ENCODE results near the gene KRR1. TPM values are rescaled to one million over a fixed set of nuclear protein-coding genes. Genes with fewer than 3 reads are reported as not detected.
A peak's percentile ranks its signal among the peaks of the same experiment; 100 is the strongest.

Gene KRR1
- total RNA-seq, 1 experiment from 2014 or later: 114 TPM

DNA sequence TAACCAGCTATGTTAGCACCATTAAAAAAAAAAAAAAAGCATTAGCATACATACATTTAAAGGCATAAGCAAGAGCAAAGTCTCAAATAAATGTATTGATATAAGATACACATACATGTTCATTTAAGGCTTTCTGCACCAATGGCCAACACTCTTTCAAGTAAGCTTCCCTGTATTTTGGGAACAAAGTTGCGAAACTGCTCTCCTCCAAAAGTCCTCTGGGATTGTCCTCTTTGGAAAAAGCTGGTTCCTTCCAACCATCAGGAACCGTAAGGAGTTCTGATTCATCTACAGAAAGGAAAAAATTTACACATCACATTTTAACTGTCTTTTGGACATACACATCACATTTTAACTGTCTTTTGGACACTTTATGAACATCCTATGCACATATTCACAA lies 3.2 kb downstream of the KRR1 start:
- no peaks in the 10 kb centered on the region for H3K27me3 Mint-ChIP-seq (ENCODE audit: unreplicated experiment)
- TF ChIP-seq, protein P1, sequence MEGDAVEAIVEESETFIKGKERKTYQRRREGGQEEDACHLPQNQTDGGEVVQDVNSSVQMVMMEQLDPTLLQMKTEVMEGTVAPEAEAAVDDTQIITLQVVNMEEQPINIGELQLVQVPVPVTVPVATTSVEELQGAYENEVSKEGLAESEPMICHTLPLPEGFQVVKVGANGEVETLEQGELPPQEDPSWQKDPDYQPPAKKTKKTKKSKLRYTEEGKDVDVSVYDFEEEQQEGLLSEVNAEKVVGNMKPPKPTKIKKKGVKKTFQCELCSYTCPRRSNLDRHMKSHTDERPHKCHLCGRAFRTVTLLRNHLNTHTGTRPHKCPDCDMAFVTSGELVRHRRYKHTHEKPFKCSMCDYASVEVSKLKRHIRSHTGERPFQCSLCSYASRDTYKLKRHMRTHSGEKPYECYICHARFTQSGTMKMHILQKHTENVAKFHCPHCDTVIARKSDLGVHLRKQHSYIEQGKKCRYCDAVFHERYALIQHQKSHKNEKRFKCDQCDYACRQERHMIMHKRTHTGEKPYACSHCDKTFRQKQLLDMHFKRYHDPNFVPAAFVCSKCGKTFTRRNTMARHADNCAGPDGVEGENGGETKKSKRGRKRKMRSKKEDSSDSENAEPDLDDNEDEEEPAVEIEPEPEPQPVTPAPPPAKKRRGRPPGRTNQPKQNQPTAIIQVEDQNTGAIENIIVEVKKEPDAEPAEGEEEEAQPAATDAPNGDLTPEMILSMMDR (IDR thresholded peaks at IDR 0.05; ENCODE audit: unreplicated experiment): no peak
- intact Hi-C loops (cut with micrococcal nuclease; ENCODE audit: unreplicated experiment): no loop called here
- peaks cover 38% of the 10 kb centered on the region for H3K36me3 Mint-ChIP-seq (ENCODE audit: insufficient read depth, unreplicated experiment)
- peaks cover 10% of the 10 kb centered on the region for H3K4me1 Mint-ChIP-seq (ENCODE audit: low read depth, unreplicated experiment)
- no peak overlapping the region for H3K4me3 Mint-ChIP-seq (ENCODE audit: low read depth, unreplicated experiment)
- H3K27ac Mint-ChIP-seq (ENCODE audit: unreplicated experiment): no peak overlapping the region
- DNase-seq: no peak
- no peaks in the 10 kb centered on the region for H3K9me3 Mint-ChIP-seq (ENCODE audit: low read depth, unreplicated experiment)
- BruUV-seq (replicated peaks): no TSS peak
- CTCF ChIA-PET: interaction anchor here (0.7 to 1.2 kb wide), 2 partner anchors 117 to 962 kb away, joined by 3 read pairs; partner anchors contain the start of gene GLIPR1L2

DNA sequence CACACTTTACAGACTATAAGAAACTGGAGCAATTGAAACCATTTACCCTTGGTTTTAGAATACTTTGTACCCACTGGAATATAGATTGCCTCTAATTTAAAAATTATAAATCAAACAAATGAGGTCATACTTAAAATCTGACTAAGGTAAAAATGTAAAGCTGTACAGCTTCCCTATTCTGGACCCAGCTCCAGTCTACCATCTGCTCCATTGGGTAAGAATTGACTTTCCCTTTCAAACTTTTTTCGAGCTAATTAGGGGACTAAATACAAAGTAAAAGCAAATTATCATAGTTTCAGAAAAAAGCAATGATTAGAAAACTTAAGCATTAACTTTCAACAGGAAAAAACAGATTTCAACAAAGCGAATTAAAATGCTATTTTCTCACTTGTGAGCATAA lies 4.3 kb downstream of the KRR1 start:
- peaks cover 10% of the 10 kb centered on the region for H3K4me1 Mint-ChIP-seq (ENCODE audit: low read depth, unreplicated experiment)
- no peak for DNase-seq
- BruUV-seq (replicated peaks): no TSS peak
- H3K4me3 Mint-ChIP-seq (ENCODE audit: low read depth, unreplicated experiment): no peak overlapping the region
- H3K9me3 Mint-ChIP-seq (ENCODE audit: low read depth, unreplicated experiment): no peaks in the 10 kb centered on the region
- intact Hi-C loops (cut with micrococcal nuclease; ENCODE audit: unreplicated experiment): no loop called here
- H3K27ac Mint-ChIP-seq (ENCODE audit: unreplicated experiment): peak overlapping the region; percentile 43
- CTCF ChIA-PET: interaction anchor here (0.7 to 1.2 kb wide), 3 partner anchors 116 to 173 kb away, joined by 3 to 5 read pairs (median 4); partner anchors contain the start of genes GLIPR1L1 and GLIPR1L2
- H3K27me3 Mint-ChIP-seq (ENCODE audit: unreplicated experiment): no peaks in the 10 kb centered on the region
- TF ChIP-seq, protein P1 (IDR thresholded peaks at IDR 0.05; ENCODE audit: unreplicated experiment): no peak
- peaks cover 38% of the 10 kb centered on the region for H3K36me3 Mint-ChIP-seq (ENCODE audit: insufficient read depth, unreplicated experiment)

DNA sequence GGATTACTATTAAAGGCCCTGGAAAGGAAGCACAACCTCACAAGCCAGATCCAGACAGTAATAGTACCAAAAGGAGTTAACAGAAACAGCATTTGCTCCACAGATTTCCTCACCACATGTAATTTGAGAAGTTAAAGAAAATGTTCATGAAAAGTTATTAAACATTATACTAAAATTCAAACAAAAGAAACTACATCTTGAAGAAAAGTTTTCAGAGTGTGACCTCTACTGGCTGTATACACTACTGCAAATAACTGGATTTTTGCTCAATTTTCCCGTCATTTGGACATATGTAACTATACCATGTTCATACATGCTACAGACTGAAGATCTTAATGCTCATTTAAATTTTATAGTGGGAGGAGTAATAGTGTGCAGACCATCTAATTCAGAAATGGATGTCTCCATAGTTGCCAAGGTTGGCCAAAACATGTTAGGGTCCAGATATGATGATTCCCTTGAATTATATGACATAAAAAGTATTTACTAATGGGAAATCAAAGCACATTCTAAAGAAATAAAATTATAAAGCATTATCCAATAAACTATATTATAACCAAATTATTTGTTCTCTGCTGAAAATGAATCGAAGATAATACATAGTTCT lies 5.6 kb downstream of the KRR1 start:
- Mint-ChIP-seq H3K4me3 (ENCODE audit: low read depth, unreplicated experiment) (no peak overlapping the region), H3K9me3 (ENCODE audit: low read depth, unreplicated experiment) (no peaks in the 10 kb centered on the region), H3K4me1 (ENCODE audit: low read depth, unreplicated experiment) (peaks cover 10% of the 10 kb centered on the region), H3K36me3 (ENCODE audit: insufficient read depth, unreplicated experiment) (peaks cover 27% of the 10 kb centered on the region), H3K27ac (ENCODE audit: unreplicated experiment) (no peak overlapping the region), H3K27me3 (ENCODE audit: unreplicated experiment) (no peaks in the 10 kb centered on the region)
- CTCF ChIA-PET: no interaction called here
- BruUV-seq (replicated peaks): no TSS peak
- DNase-seq: no peak
- intact Hi-C loops (cut with micrococcal nuclease; ENCODE audit: unreplicated experiment): loop anchor here (1.0 to 2.0 kb wide), 2 partner anchors 115 to 171 kb away; partner anchors contain the start of genes GLIPR1L1 and GLIPR1L2
- TF ChIP-seq, protein P1 (IDR thresholded peaks at IDR 0.05; ENCODE audit: unreplicated experiment): peak; percentile 52

DNA sequence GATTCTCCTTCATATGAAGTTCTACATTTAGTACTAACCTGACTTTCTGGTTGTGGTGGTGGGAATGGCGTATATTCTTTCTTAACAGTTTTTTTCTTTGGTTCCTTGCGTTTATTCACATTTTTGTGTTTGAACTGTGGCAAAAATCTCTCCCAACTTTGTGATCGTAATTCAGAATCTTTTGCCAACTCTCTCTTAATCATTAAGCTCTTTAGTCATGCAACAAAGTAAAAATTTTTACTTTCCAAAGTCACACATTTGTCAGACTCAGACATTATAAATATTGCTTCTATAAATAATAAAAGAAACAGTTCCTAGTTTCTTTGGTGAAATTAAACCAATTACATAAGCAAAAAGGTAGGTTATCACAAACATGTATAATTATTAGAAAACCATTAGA lies 7.5 kb downstream of the KRR1 start:
- no TSS peak for BruUV-seq (replicated peaks)
- H3K4me3 Mint-ChIP-seq (ENCODE audit: low read depth, unreplicated experiment): no peak overlapping the region
- TF ChIP-seq, protein P1 (IDR thresholded peaks at IDR 0.05; ENCODE audit: unreplicated experiment): no peak
- no peak for DNase-seq
- intact Hi-C loops (cut with micrococcal nuclease; ENCODE audit: unreplicated experiment): loop anchor here (2.0 kb wide), 1 partner anchor 169 kb away; the partner anchor contains the start of gene GLIPR1L1
- peaks cover 9% of the 10 kb centered on the region for H3K4me1 Mint-ChIP-seq (ENCODE audit: low read depth, unreplicated experiment)
- H3K27me3 Mint-ChIP-seq (ENCODE audit: unreplicated experiment): no peaks in the 10 kb centered on the region
- H3K27ac Mint-ChIP-seq (ENCODE audit: unreplicated experiment): no peak overlapping the region
- H3K36me3 Mint-ChIP-seq (ENCODE audit: insufficient read depth, unreplicated experiment): peaks cover 25% of the 10 kb centered on the region
- no peaks in the 10 kb centered on the region for H3K9me3 Mint-ChIP-seq (ENCODE audit: low read depth, unreplicated experiment)
- CTCF ChIA-PET: no interaction called here
